ENCODE data around the gene GASK1A.

The GASK1A gene

DNA sequence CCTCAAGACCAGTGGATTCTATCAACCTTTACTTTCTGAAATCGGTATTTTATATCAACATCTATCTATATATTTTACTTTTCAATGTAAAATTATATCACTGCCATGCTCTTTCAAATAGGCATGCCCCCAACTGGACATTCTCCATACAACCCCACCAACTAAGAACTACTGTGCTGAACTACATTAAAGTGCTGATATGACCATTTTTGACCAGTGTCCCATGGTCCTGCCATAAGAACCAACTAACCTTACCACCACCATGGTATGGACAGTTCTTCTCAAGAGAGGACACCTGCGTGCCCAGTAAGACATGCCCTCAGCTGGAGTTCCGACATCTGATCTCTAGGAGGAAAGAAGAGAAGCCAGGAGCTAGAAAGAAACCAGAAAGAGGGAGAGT, 111.1 kb downstream of the GASK1A start:
- TF ChIP-seq FOXM1 (IDR thresholded peaks at IDR 0.05; ENCODE audit: borderline replicate concordance) (no peak), TARDBP (IDR thresholded peaks at IDR 0.05) (no peak), ARNT (IDR thresholded peaks at IDR 0.05) (no peak), L3MBTL2 (conservative IDR thresholded peaks at IDR 0.05) (no peak), HDGF (IDR thresholded peaks at IDR 0.05; ENCODE audit: borderline replicate concordance) (no peak), FOXK2 (IDR thresholded peaks at IDR 0.05) (no peak)
- DNase-seq (ENCODE audit: extremely low spot score), result no peak
- ChIA-PET POLR2A (no interaction called here), CTCF (interaction anchor here (0.7 kb wide), 1 partner anchor 128 kb away, joined by 7 read pairs; no protein-coding TSS in a partner anchor)

DNA sequence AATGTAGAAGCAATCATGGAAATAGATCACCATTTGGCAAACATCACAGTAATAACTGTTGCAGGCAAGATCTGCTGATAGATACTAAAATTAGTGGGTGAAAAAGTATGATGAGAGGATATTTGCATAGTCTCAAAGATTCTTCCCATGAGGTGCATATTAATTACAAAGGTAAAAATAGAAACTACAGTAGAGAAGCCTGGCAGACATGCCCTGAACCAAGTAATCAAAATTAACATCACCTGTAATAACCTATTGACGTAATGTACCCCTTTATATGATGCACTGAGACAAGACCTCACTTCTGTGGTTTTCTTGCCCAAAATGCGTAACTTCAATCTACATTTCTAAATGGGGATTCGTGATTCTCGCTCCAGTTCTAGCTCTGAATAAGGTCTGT, 112.4 kb downstream of the GASK1A start:
- ChIA-PET POLR2A (no interaction called here), CTCF (interaction anchor here (0.9 kb wide), 1 partner anchor 130 kb away, joined by 3 read pairs; no protein-coding TSS in a partner anchor)
- DNase-seq (ENCODE audit: extremely low spot score), result no peak
- TF ChIP-seq FOXM1 (IDR thresholded peaks at IDR 0.05; ENCODE audit: borderline replicate concordance) (no peak), HDGF (IDR thresholded peaks at IDR 0.05; ENCODE audit: borderline replicate concordance) (no peak), FOXK2 (IDR thresholded peaks at IDR 0.05) (no peak), TARDBP (IDR thresholded peaks at IDR 0.05) (no peak), FOXA1 (IDR thresholded peaks at IDR 0.05) (no peak), SP1 (IDR thresholded peaks at IDR 0.05) (no peak), BHLHE40 (IDR thresholded peaks at IDR 0.05; ENCODE audit: borderline replicate concordance) (no peak), NFRKB (IDR thresholded peaks at IDR 0.05) (no peak), ZNF384 (IDR thresholded peaks at IDR 0.05) (no peak), L3MBTL2 (conservative IDR thresholded peaks at IDR 0.05) (no peak)
- TF ChIP-seq, protein P1, sequence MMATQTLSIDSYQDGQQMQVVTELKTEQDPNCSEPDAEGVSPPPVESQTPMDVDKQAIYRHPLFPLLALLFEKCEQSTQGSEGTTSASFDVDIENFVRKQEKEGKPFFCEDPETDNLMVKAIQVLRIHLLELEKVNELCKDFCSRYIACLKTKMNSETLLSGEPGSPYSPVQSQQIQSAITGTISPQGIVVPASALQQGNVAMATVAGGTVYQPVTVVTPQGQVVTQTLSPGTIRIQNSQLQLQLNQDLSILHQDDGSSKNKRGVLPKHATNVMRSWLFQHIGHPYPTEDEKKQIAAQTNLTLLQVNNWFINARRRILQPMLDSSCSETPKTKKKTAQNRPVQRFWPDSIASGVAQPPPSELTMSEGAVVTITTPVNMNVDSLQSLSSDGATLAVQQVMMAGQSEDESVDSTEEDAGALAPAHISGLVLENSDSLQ (IDR thresholded peaks at IDR 0.05), result no peak

DNA sequence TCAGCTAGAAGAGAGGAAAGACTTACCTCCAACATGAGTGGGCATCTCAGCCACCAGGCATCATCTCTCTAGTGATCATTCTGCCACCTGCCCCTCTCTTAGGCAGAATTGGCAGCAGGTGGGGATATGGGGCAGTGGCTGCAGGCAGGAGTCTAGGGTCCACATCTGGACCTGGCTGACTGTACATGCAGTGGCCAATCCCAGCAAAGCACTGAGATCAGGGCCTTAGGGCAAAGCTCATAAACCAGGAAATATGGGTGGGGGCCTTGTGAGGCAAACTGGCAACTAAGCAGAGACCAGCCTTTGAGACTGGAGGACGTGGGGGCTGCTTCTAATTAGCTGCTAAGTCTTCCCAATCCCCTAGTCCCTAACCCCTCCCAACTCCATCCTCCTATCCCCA, 113.9 kb downstream of the GASK1A start:
- CTCF ChIA-PET, result no interaction called here
- TF ChIP-seq ARNT (IDR thresholded peaks at IDR 0.05), result no peak
- no peak for TF ChIP-seq FOXK2 (IDR thresholded peaks at IDR 0.05)
- TF ChIP-seq, protein P1 (IDR thresholded peaks at IDR 0.05), result no peak
- no peak for TF ChIP-seq FOXM1 (IDR thresholded peaks at IDR 0.05; ENCODE audit: borderline replicate concordance)
- POLR2A ChIA-PET, result no interaction called here
- no peak for DNase-seq (ENCODE audit: extremely low spot score)

DNA sequence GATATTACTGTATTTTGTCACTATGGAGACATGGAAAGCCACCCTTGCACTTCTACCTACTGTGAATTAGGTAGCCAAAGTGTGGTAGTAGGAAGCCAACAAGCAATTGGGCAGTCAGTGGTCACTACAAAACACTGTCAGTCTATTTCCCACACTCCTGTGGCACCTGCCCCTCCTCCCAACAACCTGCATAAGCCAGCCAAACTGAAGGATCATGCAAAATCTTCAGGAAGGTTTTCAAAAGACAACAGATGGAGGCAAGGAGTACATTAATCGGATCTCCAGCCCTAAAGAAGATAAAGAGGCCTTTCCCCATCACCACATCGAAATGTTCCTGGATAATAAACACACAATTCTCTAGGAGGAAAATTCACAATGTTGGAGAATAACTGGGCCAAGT, 114.9 kb downstream of the GASK1A start:
- ChIA-PET POLR2A (no interaction called here), CTCF (no interaction called here)
- no peak for DNase-seq (ENCODE audit: extremely low spot score)
- TF ChIP-seq SP1 (IDR thresholded peaks at IDR 0.05), result no peak
- no peak for TF ChIP-seq LEF1 (IDR thresholded peaks at IDR 0.05; ENCODE audit: borderline replicate concordance)
- no peak for TF ChIP-seq FOXM1 (IDR thresholded peaks at IDR 0.05; ENCODE audit: borderline replicate concordance)
- TF ChIP-seq FOXA1 (IDR thresholded peaks at IDR 0.05), result no peak

DNA sequence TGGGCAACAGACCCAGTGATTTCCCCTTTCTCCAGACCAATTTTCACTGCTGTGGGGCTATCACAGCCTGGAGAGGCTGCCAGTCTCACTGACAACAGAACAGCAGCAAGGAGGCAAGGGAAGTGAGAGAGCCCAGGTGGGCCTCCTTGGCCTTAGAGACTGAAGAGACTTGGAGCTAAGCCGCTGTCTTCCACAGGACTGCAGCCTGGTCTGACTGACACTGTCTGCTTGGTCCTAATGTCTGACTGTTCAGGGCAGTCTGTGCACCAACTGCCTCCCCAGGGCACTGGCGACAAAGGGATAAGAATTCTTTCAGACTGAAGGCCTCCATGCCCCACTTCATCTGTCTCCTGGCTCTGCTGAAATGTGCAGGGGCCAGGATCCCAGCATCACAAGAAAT, 115.3 kb downstream of the GASK1A start:
- POLR2A ChIA-PET, result no interaction called here
- no peak for TF ChIP-seq BHLHE40 (IDR thresholded peaks at IDR 0.05; ENCODE audit: borderline replicate concordance)
- no peak for TF ChIP-seq ELF4 (IDR thresholded peaks at IDR 0.05)
- TF ChIP-seq CTBP1 (IDR thresholded peaks at IDR 0.05; ENCODE audit: borderline replicate concordance), result no peak
- TF ChIP-seq L3MBTL2 (conservative IDR thresholded peaks at IDR 0.05), result no peak
- no peak for TF ChIP-seq SUZ12 (IDR thresholded peaks at IDR 0.05)
- no peak for TF ChIP-seq ZNF384 (IDR thresholded peaks at IDR 0.05)
- no peak for TF ChIP-seq SP1 (IDR thresholded peaks at IDR 0.05)
- TF ChIP-seq TARDBP (IDR thresholded peaks at IDR 0.05), result no peak
- DNase-seq (ENCODE audit: extremely low spot score), result no peak
- CTCF ChIA-PET, result no interaction called here

DNA sequence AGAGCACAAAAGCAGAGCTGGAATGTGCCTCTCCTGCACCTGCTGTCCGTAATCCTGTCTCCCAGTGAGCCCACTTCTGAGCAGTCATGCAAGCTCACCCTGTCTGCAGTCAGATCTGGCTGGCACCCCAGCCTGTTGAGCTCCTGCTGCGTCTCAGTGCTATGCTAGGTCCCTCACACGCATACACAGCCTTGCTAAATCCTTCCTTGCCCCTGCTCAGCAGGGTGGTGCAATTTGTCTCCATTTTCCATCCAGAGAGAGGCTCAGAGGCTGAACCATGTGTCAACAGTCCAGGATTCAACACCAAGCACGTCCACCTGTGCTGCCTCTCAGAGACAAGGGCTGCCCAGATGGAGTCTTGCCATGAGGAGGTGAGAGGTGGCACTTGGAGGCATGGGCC, 115.7 kb downstream of the GASK1A start:
- no peak for DNase-seq (ENCODE audit: extremely low spot score)
- CTCF ChIA-PET, result no interaction called here
- TF ChIP-seq ARNT (IDR thresholded peaks at IDR 0.05) (no peak), ZNF384 (IDR thresholded peaks at IDR 0.05) (no peak), SP1 (IDR thresholded peaks at IDR 0.05) (no peak), L3MBTL2 (conservative IDR thresholded peaks at IDR 0.05) (no peak), ELF4 (IDR thresholded peaks at IDR 0.05) (no peak)
- POLR2A ChIA-PET, result no interaction called here

DNA sequence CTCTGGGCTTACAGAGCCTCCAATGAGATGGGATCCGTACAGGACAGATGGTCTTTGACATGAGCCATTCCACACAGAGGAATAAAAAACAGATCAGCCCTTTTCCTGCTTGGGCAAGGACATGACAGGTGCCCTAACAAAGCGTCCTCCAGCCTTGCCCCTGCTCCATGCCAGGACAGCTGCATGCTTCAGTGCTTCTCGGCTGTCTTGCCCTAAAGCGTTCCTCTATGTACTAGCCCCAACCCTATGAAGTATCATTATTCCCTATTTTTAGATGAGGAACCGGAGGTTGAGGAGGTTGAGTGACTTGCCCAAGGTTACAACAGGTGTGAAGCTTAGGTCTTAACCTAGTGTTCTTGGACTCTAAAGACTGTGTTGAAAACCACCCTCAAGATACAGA, 116.3 kb downstream of the GASK1A start:
- POLR2A ChIA-PET, result no interaction called here
- TF ChIP-seq BHLHE40 (IDR thresholded peaks at IDR 0.05; ENCODE audit: borderline replicate concordance) (no peak), ARNT (IDR thresholded peaks at IDR 0.05) (no peak), SP1 (IDR thresholded peaks at IDR 0.05) (no peak), TARDBP (IDR thresholded peaks at IDR 0.05) (no peak), FOXK2 (IDR thresholded peaks at IDR 0.05) (no peak), LEF1 (IDR thresholded peaks at IDR 0.05; ENCODE audit: borderline replicate concordance) (no peak), NFRKB (IDR thresholded peaks at IDR 0.05) (no peak), CTBP1 (IDR thresholded peaks at IDR 0.05; ENCODE audit: borderline replicate concordance) (no peak), ZNF384 (IDR thresholded peaks at IDR 0.05) (no peak), FOXM1 (IDR thresholded peaks at IDR 0.05; ENCODE audit: borderline replicate concordance) (no peak)
- TF ChIP-seq, protein P1 (IDR thresholded peaks at IDR 0.05), result no peak

More for the DNA sequence above, 116.3 kb downstream of the GASK1A start:
- DNase-seq (ENCODE audit: extremely low spot score), result no peak
- CTCF ChIA-PET, result no interaction called here

Measured in HEK293T (cell line).